HT1080 (cell line): ENCODE data around the gene DNAJC5. TPM values are rescaled to one million over a fixed set of nuclear protein-coding genes. Genes with fewer than 3 reads are reported as not detected.
"Not testable (repeated sequence)": the region's sequence is repeated elsewhere in the genome, so short reads cannot be mapped to it uniquely, and the experiment has no call there.

Experiments used
- DNase-seq: peaks from one replicate; pipeline ENCODE4 v3.0.0-alpha.2; 2015; ENCODE audit warnings: low read depth
- total RNA-seq: library from RNA; depleted of rRNA; stranded (reverse); fragments of >200 nt; shearing (Covaris generic); gene quantifications from 2 replicates; pipeline ENCODE4 v1.2.3, GENCODE V29; 2014

DNAJC5 gene
- total RNA-seq, 1 experiment from 2014 or later = 60.0 TPM

GRCh38 chr20:63903796-63904561, 9.1 kb downstream of the DNAJC5 start:
- DNase-seq = no peak

- no peak for DNase-seq
Observed at GRCh38 chr20:63908008-63908682, 13.2 kb downstream of the DNAJC5 start.

GRCh38 chr20:63911176-63911575, 16.2 kb downstream of the DNAJC5 start:
- DNase-seq = peak; percentile 38

- no peak for DNase-seq
Observed at GRCh38 chr20:63913768-63914167, 18.8 kb downstream of the DNAJC5 start.

GRCh38 chr20:63915471-63915870, 20.5 kb downstream of the DNAJC5 start:
- DNase-seq = no peak

- not testable (repeated sequence) for DNase-seq
Observed at GRCh38 chr20:63916371-63916939, 21.5 kb downstream of the DNAJC5 start.

GRCh38 chr20:63917811-63918210, 22.9 kb downstream of the DNAJC5 start:
- no peak for DNase-seq

GRCh38 chr20:63919130-63919529, 24.2 kb downstream of the DNAJC5 start:
- no peak for DNase-seq

- no peak for DNase-seq
Observed at GRCh38 chr20:63920226-63920625, 25.3 kb downstream of the DNAJC5 start.

- no peak for DNase-seq
Observed at GRCh38 chr20:63923651-63924050, 28.7 kb downstream of the DNAJC5 start.

- DNase-seq = no peak
Observed at GRCh38 chr20:63924241-63924640, 29.3 kb downstream of the DNAJC5 start.

GRCh38 chr20:63926298-63926697, 31.4 kb downstream of the DNAJC5 start:
- no peak for DNase-seq

GRCh38 chr20:63929071-63929470, 34.1 kb downstream of the DNAJC5 start:
- DNase-seq = no peak

- not testable (repeated sequence) for DNase-seq
Observed at GRCh38 chr20:63929473-63929883, 34.6 kb downstream of the DNAJC5 start.

- no peak for DNase-seq
Observed at GRCh38 chr20:63930971-63931553, 36.1 kb downstream of the DNAJC5 start.

GRCh38 chr20:63931735-63932134, 36.8 kb downstream of the DNAJC5 start:
- DNase-seq = no peak

- no peak for DNase-seq
Observed at GRCh38 chr20:63932606-63933160, 37.8 kb downstream of the DNAJC5 start.

- DNase-seq = no peak
Observed at GRCh38 chr20:63933646-63934045, 38.7 kb downstream of the DNAJC5 start.

GRCh38 chr20:63934271-63935068, 39.5 kb downstream of the DNAJC5 start:
- DNase-seq = no peak

- no peak for DNase-seq
Observed at GRCh38 chr20:63935447-63935846, 40.5 kb downstream of the DNAJC5 start.

- no peak for DNase-seq
Observed at GRCh38 chr20:63937596-63937995, 42.7 kb downstream of the DNAJC5 start.
